HG03442 (cell line): ENCODE results near the gene NIPBL.
"Not testable (repeated sequence)": the region's sequence is repeated elsewhere in the genome, so short reads cannot be mapped to it uniquely, and the experiment has no call there.

Experiments
- ATAC-seq: cut with Tn5 transposase; IDR thresholded peaks from one replicate; pipeline ENCODE4 v1.9.1; 2021; ENCODE audit warnings: mild to moderate bottlenecking, moderate library complexity; ENCODE audit not compliant: unreplicated experiment

NIPBL gene

DNA sequence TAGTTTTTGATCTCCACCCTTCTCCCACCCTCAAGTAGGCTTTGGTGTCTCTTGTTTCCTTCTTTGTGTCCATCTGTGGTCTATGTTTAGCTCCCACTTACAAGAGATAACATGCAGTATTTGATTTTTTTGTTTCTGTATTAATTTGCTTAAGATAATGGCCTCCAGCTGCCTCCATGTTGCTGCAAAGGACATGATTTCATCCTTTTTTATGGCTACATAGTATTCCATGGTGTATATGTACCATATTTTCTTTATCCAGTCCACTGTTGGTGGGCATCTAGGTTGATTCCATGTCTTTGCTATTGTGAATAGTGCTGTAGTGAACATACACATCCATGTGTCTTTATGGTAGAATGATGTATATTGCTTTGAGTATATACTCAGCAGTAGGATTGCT is 24.5 kb downstream of the NIPBL start:
- ATAC-seq, result not testable (repeated sequence)

DNA sequence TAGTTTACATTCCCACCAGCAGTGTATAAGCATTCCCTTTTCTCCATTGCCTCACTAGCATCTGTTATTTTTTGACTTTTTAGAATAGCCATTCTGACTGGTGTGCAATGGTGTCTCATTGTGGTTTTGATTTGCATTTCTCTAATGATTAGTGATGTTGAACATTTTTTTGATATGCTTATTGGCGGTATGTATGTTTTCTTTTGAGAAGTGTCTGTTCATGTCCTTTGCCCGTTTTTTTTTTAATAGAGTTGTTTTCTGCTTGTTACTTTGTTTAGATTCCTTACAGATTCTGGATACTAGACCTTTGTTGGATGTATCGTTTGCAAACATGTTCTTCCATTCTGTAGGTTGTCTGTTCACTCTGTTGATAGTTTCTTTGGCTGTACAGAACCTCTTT is 25.3 kb downstream of the NIPBL start:
- ATAC-seq, result no peak

DNA sequence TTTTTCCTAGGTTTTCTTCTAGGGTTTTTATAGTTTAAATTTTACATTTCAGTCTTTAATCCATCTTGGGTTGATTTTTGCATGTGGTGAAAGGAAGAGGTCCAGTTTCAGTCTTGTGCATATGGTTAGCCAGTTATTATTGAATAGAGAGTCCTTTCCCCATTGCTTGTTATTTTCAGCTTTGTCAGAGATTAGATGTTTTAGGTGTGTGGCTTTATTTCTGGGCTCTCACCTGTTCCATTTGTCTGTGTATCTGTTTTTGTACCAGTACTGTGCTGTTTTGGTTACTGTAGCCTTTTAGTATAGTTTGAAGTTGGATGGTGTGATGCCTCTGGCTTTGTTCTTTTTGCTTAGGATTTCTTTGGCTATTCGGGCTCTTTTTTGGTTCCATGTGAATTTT is 25.8 kb downstream of the NIPBL start:
- ATAC-seq, result no peak

DNA sequence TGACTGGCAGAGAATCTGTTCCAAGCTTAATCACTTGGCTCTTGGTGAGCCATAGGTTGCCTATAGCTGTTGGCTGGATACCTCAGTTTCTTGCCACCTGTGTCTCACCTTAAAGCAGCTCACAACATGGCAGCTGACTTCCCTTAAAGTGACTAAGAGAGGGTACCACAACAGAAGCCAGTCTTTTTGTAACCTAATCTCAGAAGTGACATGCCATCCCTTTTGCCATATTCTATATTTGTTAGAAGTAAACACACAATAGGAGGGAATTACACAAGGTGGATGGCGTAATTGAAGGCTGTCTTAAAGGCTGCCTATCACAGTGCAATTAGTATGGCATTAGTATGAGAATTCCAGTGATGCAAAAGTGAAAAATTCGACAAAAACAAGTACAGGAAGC is 28.1 kb downstream of the NIPBL start:
- no peak for ATAC-seq

DNA sequence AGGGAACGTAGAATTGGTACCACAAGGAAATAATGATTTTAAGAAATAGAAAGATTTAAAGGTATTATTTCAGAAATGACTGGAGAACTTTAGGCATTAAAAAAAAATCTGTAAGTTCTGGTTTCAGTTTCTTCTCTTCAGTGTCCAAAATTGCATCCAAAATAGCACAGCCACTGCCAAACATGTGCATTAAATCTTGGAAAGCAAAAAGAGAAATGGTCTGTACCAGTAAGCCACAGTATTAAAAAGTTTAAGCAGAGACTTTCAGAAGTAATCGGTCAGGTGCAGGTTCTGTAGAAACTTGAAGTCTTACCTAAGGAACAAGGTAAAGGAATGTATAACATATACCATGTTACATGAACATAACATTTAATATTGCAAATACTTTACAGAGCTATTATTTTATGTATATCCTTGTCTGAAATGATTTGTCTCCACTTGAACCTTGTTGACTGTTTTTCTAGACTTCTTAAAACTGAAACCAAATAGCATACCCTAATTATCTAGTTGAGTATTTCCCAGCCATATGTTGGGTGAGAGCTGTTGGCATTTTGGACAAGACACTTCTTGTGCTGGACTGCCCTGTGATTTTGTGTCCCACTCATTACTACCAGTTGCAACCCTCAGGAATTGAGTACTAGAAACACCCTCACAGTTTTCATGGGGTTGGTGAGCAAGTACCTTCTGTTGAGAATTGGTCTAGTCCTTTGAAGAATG is 32.1 kb downstream of the NIPBL start:
- no peak for ATAC-seq

DNA sequence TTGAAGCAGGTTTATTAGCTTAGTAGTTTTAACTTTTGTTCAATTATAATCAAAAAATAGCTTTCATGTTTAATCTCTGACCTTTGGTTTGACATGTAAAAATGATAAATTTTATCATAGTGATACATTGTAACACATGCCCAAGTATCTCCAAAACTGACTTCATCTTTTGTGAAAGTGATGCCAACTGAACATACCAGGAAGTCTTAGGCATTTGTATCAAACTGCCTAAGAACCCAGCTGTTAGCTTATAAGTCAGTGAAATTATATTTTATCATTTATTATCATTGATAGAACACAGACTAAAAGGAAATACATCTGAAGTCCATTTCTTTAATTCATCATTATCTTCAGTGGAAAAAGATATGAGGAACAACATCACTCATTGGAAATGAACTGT is 39.1 kb downstream of the NIPBL start:
- ATAC-seq, result no peak

DNA sequence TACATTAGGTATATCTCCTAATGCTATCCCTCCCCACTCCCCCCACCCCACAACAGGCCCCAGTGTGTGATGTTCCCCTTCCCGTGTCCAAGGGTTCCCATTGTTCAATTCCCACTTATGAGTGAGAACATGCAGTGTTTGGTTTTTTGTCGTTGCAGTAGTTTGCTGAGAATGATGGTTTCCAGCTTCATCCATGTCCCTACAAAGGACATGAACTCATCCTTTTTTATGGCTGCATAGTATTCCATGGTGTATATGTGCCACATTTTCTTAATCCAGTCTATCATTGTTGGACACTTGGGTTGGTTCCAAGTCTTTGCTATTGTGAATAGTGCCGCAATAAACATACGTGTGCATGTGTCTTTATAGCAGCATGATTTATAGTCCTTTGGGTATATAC is 40.0 kb downstream of the NIPBL start:
- not testable (repeated sequence) for ATAC-seq

DNA sequence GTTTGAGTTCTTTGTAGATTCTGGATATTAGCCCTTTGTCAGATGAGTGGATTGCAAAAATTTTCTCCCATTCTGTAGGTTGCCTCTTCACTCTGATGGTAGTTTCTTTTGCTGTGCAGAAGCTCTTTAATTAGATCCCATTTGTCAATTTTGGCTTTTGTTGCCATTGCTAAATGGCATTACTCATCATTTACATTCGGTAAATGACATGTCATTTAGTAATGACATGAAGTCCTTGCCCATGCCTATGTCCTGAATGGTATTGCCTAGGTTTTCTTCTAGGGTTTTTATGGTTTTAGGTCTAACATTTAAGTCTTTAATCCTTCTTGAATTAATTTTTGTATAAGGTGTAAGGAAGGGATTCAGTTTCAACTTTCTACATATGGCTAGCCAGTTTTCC is 40.8 kb downstream of the NIPBL start:
- not testable (repeated sequence) for ATAC-seq

DNA sequence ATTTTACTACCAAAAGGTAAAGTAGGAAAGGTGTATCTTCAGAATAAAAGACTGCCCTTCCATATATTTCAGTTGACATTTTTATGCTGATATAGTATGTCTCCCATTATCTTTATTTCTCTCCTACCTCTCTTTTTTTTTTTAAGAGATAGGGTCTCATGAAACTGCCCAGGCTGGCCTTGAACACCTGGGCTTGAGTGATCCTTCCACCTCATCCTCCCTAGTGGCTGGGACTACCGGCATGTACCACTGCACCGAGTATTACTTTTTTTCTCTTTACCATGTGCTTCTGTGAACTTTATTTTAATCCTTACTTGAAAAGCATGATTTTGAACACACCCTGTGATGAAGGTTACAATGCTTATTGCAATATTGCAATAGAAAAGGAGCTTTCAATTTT is 42.7 kb downstream of the NIPBL start:
- ATAC-seq, result no peak

DNA sequence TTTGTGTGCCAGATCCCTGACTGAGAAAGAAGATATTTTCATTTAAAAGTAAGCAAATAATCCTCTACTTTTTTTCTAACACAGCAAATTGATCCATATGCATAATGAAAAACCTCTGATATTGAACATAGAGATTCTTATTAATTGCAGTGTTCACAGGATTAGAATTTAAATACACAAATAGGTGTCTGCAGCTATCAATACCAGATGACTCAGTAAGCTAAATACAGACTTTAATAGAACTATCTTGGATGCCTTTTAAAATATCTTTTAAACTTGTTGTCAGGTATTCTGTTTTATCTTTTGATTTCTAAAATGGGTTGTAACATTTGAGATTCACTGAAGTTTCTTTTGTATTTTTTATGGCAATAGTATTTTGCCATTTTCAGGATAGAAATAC is 43.1 kb downstream of the NIPBL start:
- no peak for ATAC-seq

DNA sequence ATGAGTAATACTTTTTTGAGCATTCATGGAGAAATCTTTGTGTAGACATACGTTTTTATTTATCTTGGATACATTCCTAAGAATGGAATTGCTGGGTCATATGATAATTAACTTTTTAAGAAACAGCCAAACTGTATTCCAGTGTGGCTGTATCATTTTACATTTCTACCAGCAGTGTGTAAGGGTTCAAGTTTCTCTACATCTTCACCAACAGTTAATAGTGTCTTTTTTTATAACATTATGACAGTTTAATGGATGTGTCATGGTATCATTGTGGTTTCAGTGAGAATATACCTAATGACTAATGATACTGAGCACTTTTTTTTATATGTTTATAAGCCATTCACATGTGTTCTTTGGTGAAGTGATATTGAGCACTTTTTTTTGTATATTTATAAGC is 52.4 kb downstream of the NIPBL start:
- no peak for ATAC-seq

DNA sequence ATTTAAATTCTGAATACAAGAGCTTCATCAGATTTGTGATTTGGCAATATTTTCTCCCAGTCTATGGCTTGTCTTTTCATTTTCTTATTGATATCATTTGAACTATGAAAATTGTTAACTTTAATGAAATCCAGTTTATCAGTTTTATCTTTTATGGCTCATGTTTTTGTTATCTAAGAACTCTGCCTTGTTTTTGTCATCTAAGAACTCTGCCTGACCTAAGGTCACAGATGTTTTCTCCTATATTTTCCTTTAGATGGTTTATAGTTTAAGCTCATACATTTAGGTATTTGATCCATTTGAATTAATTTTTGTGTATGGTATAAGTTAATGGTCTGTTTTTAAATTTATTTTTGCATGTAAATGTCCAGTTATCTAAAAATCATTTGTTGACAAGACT is 52.9 kb downstream of the NIPBL start:
- ATAC-seq, result no peak

DNA sequence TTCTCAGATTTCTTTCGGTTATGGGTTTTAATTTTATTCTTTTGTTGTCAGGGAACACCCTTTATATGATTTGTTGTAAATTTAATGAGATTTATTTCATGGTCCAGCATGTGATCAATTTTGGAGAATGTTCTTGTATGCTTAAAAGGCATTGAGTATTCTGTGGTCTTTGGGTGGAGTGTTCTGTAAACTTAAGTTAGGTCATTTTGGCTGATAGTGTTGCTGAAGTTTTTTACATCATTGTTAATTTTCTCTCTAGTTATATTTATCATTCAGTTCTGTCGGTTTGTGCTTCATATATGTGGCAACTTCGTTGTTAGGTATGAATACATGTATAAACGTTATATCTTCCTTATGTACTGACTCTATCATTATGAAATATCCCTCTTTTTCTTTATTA is 55.5 kb downstream of the NIPBL start:
- no peak for ATAC-seq

DNA sequence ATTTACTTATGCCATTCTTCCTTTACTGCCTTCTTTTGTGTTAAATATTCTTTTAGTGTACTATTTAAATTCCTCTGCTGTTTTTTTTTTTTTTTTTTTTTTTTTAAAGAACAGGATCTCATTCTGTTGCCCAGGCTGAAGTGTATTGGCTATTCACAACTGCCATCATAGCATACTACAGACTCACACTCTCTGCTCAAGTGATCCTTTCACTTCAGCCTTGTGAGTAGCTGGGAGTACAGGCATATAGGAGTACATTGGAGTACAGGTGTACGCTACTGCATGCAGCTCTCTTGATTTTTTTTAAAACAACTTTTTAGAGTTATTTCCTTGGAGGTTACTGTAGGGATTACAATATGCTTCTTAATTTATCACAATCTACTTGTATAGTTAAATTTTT is 56.1 kb downstream of the NIPBL start:
- ATAC-seq, result no peak

DNA sequence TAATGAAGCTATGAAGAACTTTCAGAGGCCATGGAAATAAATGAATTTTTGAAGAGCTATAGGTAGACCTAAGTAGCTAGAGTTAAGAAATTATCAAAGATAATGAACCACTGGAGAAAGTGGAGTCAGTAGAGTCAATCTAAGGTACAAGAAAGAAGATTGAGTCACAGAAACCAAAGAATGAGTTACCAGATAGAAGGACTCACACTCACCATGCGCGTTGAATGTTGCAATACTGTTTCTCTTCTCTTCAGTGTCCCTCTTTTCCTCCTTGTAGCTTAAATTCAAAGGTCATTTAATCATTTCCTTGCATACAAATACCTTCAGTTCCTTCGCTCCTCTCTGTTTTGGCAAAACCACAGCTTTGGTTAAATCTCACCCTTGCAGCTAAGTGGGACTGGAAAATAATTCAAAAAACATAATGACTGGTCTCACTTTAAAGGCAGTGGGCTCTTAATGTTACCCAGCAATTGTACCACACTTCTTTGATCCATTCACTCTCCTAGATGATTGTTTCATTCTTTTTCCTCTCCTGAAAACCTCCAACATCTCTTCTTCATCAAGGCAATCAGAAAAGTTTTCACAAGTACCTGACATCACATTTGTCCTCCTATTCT is 58.3 kb downstream of the NIPBL start:
- ATAC-seq, result no peak

DNA sequence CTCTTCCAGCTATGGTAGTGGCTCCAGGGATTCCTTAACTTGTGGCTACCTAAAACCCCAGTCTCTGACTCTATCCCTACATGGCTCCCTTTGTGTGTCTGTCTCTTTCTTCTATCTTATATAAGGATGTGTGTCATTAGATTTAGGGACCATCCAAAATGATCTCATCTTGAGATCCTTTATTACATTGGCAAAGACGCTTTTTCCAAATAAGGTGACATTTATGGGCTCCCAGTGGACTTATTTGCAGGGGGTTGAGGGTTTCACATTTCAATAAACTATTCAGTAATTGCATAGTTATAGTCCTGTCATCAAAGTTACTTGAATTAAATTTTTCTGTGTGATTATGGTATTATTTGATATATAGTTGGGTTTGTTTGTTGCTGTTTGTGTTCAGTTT is 59.2 kb downstream of the NIPBL start:
- ATAC-seq, result no peak

DNA sequence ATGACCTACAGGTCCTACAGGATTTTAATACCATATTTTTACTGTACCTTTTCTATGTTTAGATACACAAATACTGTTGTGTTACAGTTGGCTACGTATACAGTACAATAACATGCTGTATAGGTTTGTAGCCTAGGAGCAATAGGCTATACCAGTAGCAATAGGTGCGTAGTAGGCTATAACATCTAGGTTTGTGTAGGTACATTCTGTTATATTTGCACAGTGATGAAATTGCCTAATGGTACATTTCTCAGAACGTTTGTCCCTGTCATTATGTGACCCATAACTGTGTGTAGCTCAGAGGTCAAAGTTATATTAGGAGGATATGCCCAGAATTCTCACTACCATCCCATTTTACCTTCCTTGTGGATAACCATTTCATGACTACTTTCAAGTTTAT is 59.7 kb downstream of the NIPBL start:
- no peak for ATAC-seq

DNA sequence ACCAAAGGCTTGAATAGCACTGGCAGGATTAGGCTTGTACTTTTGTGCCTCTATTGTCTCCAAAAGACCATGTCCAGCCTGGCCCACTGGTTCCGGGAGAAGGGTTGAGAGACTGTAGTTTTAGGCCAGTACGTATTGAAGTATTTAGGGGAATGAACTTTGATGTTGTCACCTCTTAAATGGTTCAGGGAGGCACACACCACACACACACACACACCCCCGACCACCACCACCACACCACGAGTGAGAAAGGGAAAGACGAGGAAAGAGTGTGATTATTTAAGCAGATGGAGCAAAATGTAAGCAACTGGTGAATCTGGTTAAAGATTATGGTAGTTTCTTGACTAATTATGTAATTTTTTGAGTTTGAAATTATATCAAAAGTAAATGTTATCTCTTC is 61.6 kb downstream of the NIPBL start:
- no peak for ATAC-seq

DNA sequence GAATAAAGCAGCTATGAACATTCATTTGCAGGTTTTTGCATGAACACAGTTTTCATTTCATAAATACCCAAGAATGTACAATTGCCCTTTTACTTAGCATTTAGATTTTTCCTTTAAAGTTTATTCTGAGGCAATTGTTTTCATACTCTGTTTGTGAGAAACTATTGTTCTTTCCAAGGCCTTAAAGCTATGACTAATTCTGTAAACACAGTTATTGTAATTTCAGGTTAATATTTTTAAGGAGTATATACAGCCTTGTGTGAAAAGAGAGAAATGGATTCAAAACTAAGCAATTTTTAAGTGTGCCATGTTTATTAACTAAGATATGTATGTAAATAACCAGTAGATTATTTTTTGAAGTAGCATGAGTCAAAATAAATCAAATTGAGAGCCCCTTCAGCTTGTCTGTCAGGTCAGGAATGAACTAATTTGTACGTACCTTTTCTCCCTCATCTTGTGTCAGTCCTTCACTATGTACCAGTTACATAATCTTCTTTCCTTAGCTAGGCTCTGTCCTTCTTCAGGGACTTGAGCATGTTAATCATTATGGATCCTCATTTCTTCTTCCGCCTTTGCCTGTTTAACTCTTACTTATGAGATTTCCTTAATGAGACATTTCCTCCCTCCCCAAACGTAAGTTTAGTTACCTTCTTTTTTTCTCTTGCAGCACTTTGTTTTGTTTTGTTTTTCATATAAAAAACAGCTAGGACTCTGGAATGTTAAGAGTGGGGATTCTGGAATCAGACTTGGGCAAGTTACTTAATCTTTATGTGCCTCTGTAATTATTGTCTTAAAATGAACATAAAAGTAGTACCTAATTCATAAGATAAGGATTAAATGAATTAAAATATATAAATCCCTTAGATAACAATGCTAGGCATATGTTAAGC is 63.6 kb downstream of the NIPBL start:
- no peak for ATAC-seq

DNA sequence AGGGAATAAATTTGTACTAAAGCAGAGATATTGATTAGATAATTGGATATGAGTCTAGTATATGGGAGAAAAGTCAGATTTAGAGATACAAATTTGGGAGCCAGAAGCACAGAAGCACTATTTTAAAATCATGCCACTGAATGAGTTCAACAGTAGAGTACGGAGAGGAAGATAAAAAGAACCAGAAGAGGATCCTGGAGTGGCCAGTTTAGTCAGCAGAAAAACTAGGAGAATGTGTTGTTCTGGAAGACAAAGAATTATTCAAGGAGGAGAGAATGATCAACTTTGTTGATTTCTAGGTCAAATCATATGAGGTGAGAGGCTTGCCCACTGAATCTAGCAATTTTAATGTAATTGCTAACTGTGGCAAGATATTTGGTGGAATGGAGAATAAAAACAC is 67.0 kb downstream of the NIPBL start:
- no peak for ATAC-seq

DNA sequence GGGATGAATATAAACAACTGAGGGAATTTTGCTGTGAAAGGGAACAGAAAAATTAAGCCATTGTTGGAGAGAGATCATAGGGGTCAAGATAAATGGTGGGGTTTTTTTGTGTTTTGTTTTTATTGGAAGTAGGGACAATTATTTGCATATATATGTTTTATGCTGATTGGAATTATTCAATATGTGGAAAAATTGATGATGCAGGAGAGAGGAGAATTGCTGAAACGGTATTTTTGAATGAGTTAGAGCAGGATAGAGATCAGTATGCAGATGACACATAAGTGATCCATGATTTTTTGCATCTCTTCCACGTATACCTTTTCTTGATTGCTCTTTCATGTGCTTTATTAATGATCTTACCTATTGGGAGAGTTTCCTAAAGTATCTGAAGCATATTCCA is 67.5 kb downstream of the NIPBL start:
- ATAC-seq, result no peak

DNA sequence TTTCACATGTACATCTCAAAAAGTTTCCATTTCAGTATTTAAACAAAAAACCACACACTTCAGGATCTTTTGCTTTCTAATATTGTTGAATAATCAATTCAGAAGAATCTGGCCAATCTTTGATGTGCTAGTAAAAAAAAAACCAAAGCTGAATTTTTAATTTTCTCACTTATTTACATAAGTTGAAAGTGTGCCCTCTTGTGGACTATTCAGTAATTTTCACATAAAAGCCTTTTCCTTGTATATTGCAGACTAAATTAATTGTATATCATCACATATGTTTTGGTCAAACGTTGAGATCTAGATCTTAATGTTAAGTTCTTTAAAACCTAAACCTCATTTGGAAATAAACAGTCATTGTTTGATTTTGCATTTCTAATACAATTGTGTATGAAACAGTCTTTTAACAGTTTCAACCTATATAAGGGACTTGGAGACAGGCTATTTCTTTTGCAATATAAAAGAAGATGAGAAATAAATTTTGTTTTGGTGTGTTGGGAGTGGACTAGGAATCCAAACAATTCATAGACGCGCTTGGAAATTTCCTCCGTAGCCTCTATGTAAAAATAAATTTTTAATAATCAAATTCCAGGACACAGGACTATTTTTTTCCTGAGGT is 68.1 kb downstream of the NIPBL start:
- no peak for ATAC-seq
